GM18508 (cell line): ENCODE measurements around the gene WRAP53.

Experiments
- ATAC-seq: cut with Tn5 transposase; IDR thresholded peaks from one replicate; pipeline ENCODE4 v1.9.1; 2021; ENCODE audit warnings: moderate number of reproducible peaks; ENCODE audit not compliant: insufficient read depth, unreplicated experiment

Gene WRAP53

DNA sequence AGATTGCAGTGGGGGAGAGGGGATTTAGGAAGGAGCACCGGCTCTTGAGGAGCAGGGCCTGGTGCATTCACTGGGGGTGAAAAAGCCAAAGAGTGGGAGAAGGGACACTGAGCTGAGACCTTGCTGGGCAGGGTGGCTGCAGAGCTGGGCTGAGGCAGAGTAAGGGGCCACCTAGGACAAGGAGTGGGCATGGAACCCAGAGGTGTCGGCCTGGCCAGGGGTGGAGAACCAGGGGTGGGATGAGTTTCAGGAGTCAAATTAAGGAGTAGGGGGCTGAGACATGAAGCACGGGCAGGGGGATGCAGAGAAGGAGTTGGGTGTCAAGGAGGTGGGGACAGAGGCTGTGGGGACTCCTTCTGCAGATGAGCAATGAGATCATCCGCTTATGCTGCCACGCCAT, 49.3 kb downstream of the WRAP53 start:
- no peak for ATAC-seq

DNA sequence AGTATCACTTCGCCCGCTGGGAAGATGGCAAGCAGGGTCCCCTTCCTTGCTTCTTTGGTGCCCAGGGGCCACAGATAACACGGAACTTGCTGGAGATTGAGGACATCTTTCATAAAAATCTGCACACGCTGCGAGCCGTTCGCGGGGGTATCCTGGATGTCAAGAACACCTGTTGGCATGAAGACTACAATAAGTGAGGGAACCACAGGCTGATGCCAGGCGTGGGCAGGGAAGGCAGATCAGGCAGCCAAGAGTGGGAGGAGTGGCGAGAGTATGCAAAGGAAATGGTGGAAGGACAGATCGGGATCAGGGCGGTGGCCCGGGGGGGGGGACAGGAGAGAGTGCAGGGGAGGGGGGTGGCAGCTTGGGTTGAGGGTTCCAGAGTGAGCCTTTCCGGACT, 51.5 kb downstream of the WRAP53 start:
- no peak for ATAC-seq

DNA sequence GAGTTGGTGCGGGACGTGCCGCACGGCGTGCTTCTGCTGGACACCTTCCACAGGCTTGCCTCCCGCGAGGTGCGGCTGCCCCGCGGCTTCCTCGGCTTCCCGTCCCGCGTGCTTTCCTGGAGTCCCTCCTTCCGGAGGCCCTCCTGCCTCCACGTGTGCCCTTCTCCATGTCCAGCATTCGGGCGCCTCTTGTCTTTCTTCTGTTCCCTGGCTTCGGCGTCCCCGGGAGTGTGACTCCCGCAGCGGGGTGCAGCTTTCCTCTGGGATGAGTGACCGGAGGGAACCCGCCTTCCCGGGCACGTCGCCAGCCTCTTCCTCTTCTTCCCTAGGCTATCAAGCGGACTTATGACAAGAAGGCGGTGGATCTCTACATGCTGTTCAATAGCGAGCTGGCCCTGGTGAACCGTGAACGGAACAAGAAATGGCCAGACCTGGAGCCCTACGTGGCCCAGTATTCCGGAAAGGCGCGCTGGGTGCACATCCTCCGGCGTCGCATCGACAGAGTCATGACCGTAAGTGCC, 52.3 kb downstream of the WRAP53 start:
- ATAC-seq = no peak

DNA sequence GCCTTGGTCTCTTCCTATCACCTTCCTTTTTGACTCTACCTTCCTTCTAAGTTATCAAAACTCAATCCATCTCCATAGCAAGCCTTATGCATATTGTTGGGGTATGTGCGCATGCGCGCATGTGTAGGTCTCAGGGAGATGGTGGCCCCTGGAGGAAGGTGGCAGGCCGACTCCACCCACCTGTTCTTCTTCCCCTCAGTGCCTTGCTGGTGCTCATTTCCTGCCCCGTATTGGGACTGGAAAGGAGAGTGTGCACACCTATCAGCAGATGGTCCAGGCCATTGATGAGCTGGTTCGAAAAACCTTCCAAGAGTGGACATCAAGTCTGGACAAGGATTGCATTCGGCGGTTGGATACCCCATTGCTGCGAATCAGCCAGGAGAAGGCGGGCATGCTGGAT, 54.5 kb downstream of the WRAP53 start:
- no peak for ATAC-seq

DNA sequence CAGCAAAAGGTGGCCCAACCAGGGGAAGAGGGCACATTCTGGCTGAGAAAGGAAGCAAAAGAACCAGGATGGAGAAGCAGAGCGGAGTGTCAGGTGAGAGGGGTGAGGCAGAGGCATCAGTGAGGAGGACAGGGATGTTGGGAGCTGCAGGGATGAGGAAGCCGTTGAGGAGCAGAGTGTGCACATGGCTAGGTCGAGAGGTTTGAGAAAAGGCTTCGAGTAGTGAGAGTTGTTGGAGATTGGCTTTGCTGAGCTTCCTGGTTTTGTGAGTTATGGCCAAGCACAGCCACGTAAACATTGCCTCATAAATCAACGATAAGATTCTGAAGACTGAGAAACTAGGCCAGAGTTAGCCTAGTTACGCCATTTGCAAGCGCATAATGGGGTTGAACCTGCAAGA, 56.1 kb downstream of the WRAP53 start:
- no peak for ATAC-seq

DNA sequence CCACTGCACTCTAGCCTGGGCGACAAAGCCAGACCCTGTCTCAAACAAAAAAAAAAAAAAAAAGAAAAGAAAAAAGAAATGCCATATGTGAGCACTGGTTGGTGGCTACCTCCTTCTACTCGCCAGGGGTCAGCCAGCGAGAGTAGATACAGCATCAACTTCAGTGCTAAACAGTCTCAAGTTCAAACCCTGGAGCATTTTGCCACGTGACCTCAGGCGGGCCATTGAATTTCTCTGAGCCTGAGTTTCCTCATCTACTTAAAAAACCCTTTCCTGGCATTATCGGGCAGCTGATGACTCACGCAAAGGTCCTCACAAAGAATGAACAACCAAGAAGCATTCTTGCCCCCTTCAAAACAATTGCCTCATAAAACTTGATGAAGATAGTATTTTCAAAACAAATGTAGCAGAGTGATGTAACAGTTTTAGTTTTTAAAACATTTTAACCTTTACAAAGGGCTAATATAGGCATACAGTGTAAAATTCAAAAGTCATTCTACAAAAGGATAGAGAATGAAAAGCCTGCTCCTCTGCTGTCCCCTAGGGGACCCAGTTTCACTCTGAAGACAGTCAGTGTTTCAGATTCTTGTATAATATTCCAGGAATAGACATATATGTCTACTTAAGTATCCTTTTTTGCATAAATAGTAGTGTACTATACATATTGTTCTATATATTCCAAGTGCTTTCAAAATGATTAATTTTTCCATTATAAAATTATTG, 57.6 kb downstream of the WRAP53 start:
- ATAC-seq = no peak

DNA sequence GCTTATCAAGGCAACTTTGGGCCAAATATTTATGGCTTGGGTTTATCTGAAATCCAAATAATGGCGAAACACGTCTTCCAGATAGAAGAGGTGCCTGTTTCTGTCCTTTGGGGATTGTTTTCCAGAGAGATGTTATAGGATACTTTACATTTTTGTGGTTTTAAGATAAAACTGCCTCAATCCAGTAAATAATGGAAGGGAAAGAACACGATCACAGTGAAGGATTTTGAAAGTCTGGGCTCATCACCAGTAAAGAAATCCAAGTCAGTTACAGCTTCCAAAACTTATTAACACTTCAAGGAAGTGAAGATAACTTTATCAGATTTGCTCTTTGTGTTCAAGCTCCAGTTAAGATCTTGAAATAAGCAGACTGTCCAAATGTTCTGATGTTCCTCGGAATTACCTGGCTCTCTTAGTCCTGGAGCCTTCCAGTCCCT, 59.4 kb downstream of the WRAP53 start:
- ATAC-seq = no peak

DNA sequence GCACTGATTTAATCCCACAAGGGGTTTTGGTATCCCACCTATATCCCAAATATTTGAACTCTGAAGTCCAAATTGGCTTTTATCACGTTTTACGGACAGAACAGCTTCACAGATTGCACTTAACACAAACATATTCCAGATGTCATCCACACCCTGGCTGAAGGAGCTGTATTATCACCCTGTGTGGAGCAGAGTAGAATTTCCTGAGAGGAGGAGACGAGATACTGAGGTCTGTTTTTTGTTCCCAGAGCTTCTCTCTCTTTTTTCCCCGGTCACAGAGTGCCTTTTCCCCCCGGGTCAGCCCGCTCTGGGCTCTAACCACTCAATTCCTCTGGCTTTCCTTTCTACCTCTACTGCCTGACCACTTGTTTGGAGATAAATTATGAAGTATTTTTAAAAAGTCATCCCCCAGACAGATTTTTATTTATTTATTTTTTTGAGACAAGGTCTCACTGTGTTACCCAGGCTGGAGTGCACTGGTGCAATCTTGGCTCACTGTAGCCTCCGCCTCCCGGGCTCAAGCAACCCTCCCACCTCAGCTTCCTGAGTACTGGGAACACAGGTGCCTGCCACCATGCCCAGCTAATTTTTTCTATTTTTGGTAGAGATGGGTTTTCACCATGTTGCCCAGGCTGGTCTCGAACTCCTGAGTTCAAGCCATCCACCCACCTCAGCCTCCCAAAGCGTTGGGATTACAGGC, 59.9 kb downstream of the WRAP53 start:
- ATAC-seq = no peak

DNA sequence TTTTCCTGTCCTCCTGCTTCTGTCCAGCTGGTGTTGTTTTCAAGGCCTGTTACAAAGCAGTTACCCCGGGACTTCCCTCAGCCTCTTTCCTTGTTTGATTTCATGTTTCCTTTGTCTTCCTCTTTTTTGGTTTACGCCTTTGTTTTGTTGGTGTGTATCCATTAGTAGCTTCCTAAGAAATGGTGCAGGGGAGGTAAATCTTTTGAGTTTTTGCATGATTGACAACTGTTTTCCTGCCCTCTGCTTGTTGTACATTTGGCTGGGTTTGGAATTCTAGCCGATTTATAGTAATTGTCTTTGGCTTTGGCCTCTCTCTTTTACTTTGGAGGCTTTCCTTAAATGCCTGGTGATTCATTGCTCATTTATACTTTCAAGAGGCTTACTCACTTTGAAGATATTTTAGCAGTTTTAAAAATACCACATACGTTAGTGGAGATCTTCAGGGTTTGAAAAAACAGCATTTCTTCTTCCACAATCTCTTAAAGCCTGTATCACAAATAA, 62.1 kb downstream of the WRAP53 start:
- ATAC-seq = no peak
